ENCODE measurements around the gene CLEC4G.

DNA sequence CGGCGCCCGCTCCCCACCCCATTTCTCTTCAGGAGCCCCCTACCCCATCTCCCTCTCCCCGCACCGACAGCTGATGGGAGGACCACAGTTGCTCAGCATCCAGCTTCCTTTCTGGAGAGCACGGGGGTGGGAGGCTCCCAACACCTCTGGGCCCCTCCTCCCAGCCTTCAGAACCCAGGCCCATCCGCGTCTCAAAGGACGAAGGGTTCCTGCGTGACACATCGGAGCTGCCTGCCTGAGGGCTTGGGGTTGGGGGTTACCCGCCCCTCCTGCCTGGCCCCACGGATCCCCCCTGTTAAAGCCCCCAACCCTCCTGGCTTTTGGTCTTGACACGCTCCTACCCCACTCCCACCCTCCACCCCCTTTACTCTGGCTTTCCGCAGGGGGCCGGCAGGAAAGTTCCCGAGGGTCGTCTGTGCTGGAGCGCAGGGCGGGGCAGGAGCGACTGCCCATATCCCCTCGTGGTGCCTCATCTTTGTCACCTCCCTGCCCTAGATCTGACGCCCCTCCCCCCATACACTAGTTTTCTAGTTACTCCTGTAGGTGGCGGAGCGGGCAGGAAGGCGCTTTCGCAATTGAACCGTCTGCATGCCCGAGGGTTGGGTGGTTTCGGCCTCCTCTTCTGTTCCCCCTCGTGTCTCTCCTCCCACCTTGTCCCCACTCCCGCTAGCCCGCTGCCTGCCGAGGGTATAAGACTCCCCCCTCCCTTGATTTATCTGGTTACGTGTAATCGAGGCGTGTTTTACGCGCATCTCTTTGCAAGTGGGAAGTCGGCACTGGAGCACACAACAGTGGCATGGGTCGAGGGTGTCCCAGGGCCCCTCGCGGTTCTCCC is 50.4 kb downstream of the CLEC4G start:
- TF ChIP-seq, protein P1, sequence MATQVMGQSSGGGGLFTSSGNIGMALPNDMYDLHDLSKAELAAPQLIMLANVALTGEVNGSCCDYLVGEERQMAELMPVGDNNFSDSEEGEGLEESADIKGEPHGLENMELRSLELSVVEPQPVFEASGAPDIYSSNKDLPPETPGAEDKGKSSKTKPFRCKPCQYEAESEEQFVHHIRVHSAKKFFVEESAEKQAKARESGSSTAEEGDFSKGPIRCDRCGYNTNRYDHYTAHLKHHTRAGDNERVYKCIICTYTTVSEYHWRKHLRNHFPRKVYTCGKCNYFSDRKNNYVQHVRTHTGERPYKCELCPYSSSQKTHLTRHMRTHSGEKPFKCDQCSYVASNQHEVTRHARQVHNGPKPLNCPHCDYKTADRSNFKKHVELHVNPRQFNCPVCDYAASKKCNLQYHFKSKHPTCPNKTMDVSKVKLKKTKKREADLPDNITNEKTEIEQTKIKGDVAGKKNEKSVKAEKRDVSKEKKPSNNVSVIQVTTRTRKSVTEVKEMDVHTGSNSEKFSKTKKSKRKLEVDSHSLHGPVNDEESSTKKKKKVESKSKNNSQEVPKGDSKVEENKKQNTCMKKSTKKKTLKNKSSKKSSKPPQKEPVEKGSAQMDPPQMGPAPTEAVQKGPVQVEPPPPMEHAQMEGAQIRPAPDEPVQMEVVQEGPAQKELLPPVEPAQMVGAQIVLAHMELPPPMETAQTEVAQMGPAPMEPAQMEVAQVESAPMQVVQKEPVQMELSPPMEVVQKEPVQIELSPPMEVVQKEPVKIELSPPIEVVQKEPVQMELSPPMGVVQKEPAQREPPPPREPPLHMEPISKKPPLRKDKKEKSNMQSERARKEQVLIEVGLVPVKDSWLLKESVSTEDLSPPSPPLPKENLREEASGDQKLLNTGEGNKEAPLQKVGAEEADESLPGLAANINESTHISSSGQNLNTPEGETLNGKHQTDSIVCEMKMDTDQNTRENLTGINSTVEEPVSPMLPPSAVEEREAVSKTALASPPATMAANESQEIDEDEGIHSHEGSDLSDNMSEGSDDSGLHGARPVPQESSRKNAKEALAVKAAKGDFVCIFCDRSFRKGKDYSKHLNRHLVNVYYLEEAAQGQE (IDR thresholded peaks at IDR 0.05; ENCODE audit: low read depth) = no peak
- no peak for TF ChIP-seq TAF1 (IDR thresholded peaks at IDR 0.05; ENCODE audit: low read depth)

Measured in Ishikawa (cell line).